ENCODE data around the gene PJVK.
A peak's percentile ranks its signal among the peaks of the same experiment; 100 is the strongest.

The PJVK gene

DNA sequence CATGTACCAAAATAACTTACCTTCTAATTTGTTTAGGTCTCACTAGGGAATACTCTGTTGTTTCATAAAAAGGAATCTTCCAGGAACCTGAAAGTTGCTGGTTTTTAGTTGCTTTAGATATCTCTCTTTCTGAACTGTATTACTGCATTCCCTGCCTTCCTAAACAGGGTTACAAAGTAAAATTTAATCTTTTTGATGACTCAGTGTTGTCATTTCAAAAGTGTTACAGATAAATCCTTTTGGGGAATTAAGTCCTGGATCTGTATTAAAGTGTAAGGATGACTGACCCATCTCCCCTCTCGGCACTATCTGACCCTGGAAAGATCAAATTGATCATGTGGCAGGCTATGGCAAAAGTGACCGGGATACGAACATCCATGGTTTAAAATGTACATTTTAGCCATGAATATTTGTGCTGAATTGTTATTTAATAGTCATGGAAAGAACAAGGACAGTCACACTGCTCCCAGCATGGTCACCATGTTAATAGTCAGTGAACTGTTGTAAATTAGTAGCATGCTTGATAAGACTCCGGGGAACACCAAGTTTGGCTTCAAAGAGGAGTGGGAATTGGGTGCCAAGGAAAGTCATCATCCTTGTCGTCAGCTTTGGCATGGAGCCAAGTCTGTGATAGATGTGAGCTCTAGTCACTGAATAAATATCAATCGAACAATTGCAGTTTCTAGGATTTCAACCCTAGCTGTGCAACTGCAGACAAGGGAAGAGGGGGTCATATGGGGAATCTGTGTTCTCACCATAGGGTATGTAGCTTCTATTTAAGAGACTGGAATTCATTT is 33.3 kb downstream of the PJVK start:
- peak; percentile 28 for DNase-seq

DNA sequence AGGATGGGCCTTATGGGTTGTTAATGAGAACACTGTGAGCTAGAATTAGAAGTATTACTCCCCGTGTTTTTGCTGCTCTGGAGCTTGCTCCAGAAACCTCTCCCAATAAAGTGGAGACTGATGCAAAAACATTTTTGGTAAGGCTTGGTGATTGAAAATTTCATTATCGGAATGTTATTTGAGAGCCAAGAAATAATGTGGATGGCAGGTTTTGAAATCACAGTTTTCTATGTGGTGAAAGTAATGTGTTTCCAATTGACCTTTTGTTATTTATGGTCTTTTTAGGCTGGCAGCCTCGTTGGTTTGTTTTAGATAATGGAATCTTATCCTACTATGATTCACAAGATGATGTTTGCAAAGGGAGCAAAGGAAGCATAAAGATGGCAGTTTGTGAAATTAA is 34.2 kb downstream of the PJVK start:
- no peak for DNase-seq

DNA sequence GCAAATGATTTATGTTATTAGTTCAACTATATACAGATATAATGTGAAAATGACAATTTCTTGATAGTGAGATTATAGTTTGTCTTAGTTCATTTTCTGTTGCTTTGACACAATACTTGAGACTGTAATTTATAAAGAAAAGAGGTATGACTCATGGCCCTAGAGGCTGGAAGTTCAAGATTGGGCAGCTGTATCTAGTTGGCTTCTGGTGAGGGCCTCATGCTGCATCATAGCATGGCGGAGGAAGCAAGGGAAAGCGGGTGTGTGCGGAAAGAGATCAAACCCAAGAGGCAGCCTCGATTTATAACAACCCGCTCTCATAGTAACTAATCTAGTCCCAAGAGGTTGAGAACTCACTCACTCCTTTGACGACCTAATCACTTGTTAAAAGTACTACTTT is 40.4 kb downstream of the PJVK start:
- no peak for DNase-seq

DNA sequence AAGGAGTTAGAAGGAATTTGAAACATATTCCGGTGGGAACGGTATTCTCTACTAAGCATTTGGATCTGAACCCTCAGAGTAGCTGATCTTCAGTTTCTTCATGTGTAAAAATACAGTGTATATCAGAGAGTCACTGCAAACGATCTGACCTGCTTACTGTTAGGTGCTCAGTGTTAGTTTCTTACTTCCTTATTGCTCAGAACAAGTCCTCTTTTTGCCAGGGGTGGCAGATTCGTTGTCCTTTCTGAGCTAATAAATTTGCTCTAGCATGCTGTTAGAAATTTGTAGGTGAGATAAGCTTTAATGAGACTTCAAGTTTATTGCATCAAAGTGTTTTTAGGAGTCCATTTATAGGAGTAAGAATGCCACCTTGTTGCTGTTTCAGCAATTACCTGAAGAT is 44.9 kb downstream of the PJVK start:
- no peak for DNase-seq

DNA sequence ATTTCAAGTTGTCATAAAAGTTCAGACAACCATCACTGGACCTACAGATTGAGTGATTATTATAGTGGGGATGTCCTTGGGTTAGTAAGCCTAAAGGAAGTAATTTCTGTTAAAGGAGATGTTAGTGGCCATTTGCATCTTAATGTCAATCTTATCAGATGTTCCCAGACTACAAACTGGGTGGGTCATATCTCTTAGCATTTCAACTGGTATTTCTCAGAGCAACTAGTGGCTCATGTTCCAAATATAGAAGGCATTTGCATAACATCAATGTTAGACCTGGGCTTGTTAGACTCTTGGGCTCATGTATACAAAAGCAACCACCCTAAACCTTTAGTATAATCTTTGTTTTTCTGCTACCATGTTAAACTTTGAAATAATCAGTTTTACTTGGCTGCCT is 47.0 kb downstream of the PJVK start:
- no peak for DNase-seq

DNA sequence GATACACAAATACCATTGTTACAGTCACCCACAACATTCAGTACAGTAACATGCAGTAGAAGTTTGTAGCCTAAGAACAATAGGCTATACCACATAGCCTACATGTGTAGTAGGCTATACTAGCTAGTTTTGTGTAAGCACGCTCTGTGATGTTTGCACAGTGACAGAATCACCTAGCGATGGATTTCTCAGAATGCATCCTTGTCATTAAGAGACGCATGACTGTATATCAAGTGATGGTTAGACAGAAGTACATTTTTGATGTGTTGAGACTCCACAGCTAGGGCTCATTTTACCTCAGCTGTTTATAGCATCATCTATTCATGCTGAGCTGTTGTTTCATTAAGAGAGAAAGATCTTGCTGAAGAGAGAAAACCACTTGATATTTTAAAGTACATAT is 48.5 kb downstream of the PJVK start:
- DNase-seq: no peak

DNA sequence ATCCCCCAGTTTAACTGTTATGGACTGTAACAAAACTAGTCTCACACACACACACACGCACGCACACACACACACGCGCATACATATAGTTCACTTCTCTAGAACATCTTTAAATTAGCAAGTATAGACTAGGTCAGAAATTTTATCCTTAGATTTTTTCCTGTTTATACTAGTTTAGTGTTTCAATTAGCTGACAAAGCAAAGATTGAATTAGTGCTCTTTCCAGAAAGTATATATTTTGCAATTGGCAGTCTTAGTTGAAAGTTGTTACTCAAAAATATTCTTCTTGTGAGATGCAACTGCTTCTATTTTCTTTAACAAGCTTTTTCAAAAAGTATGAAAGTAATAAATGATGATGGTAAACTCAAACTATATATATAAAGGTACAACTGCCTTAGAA is 51.6 kb downstream of the PJVK start:
- DNase-seq: no peak

DNA sequence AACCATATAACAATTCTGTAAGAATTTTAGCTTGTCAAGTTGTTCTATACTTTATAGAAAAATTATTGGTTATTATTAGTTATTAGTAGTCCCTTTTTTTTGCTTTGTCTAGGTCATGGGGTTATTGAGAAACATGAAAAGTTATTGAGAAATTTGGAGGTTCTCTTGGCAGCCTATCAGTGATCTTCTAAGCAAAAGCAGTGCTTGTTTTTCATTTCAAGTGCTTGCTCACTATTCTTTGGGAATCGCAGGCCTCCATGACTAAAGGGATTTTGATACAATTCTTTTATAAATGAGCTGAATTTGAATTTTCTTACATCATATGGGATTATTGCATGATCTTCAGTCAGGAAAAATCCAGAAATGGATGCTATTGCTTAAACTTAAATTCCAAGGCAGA is 54.9 kb downstream of the PJVK start:
- no peak for DNase-seq

DNA sequence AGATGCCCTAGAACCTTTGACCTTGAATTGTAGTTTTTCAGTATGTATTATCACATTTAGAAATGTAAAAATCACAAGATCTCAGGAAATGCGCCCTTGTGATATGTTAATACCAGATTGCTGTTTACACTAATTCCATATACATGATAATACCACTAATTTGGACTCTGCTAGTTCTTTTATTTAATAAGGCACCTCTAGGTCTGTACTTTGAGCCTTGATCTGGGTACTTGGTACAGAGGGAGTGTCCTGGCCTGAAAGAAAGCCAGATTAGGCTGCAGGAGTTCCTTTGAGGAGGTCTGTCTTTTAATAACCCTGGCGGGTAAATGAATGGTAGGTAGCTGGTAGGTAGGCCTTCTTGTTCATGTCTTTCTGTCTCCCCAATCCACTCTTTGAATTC is 55.3 kb downstream of the PJVK start:
- DNase-seq: no peak

DNA sequence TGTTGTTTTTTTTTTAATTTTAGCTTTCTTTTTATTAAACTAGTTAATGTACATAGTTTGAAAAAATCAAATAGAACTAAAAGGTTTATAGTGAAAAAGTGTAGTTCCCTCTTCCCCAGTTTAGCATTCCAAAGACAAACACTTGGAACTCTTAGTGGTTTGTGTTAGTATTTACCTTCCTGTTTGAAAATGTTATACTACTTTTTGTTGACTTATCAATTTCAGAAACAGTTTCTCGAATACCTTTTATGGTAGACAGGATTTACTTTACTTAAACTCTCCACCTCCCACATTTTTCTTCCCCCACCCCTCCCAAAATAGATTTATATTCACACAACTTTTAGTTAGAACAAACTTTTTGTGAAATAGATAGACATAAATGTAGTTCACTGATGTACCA is 55.8 kb downstream of the PJVK start:
- DNase-seq: no peak

DNA sequence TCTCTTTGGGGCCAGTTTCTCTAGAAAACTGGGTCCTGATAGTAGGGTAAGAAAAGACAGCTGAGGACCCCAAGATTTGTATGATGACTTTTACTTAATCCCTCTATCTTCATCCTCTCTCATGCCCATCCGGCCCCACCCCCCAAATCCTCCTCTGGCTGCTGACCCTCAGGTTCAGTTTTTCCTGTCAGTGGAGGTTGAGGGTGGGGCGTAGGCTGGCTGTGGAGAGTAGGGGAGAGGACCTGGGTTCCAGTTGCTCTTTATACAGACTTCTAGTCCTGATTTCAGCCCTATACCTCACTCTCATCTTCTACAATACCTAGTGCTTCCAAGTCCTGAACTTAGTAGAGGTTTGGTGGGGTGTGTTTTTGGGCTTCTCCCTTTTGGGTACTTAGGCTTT is 57.5 kb downstream of the PJVK start:
- DNase-seq: no peak

DNA sequence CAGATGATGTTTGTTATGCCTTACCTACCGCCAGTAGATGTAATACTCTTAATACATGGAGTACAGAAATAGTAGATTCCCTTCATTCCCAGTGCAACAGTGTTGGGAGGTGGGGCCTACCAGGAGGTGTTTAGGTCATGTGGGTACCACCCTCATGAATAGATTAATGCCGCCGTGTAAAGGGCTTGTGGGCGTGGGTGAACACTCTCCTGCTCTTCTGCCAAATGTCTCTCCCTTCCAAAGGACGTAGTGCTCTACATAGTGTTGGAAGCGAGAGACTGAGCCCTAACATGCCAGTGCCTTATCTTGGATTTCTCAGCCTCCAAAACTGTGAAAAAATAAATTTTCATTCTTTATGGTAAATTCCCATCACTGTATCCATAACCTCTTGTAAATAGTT is 59.2 kb downstream of the PJVK start:
- DNase-seq: no peak
